ENCODE data around the gene ZIC5. TPM values are rescaled to one million over a fixed set of nuclear protein-coding genes. Genes with fewer than 3 reads are reported as not detected.

The ZIC5 gene
- total RNA-seq, 4 donors from 2014 or later = not detected

DNA sequence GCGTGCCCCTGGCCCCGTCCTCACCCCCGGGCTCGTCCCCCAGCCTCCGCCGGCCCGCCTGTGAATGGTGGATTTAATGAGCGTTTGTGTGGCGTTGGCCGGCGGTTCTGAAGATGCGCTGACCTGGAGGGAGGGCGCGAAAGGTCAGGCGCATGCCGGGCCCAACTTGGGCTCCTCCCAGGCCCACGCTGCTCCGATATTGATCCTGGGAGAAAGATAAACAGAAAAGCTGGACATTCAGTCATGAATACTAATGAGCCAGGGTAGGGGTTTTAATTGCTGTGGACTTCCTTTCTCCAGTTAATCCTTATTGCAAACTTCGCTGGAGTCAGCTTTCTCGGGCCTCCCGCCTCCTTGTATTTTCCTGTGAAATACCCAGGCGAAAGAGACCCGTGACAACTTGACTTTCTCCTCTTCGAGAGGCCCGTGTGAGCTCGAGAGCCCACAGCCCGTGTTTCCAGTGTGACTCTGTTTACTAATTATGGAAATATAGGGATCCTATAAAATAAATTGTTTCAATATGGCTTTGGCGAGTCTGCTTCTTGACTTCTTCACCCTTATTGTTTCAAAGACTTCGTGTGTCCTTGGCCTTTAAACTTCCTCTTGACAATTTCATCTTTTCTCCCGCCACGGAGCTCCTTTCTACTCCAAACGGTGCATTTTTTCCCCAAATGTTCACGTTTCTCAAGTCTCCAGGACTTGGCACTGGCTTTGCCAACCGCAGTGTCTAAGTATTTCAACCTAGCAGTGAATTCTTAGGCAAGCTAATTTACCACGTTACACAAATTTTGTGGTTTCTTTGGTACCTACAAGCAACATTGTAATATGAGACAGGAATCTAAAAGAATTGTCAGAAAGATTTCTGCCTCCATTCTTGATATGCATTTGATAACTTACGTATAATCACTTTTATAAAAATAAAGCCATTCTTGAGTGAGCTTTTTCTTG, 20.5 kb upstream of the ZIC5 start:
- peaks cover 13 to 100% of the 10 kb centered on the region in 2 donors for H3K27me3 ChIP-seq
- 11 to 18% methylated on average over 35 to 36 of the region's 36 CpGs for WGBS, 2 donors
- no peak overlapping the region for H3K4me3 ChIP-seq

DNA sequence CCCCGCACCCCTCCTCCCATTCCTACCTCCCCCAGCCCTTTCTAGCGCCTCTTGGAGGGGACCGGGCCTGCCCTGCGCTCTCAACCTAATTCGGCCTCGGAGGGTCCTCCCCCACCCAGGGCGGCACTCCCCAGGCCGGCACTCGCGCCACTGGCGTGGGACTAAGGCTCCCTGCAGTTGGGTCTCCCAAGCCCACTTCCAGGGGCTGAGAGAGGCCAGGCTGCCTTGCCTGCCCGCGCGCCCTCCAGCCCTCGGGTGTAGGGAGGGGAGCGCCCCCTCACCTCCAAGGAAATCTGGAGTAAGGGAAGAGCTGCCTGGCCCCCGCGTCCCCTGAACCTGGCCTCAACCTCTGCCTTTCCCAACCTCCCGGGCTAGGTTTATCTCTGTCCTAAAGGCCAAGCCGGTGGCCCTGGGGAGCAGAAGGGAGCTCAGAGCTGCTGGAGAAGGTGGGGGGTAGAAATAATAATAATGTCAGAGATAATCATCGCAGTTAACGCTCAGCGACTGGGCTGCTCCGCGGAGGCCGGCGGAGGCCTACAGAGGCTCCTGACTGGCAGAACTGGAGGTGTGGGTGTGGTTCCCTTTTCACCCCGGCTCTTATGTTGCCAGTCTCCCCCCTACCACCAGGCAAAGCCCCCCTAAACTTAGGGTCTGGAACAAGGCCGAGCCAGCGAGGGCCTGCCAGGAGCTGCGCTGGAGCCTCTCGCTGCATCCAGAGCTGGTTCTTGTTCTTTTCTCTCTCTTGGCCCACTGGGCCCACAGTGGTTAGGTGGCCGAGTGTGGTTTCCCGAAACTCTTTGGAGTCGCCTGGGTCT, 19.7 kb upstream of the ZIC5 start:
- DNase-seq (ENCODE audit: low spot score in 2 of 2) = no peak
- no peak overlapping the region for H3K27ac ChIP-seq
- whole genome bisulfite sequencing, 2 donors = 10 to 15% methylated on average over 25 to 34 of the region's 35 CpGs

More for the DNA sequence above, 20.5 kb upstream of the ZIC5 start:
- Histone ChIP-seq H3K27ac (no peak overlapping the region), H3K9me3 (no peaks in the 10 kb centered on the region), H3K4me1 (peaks cover 0 to 45% (median 5%) of the 10 kb centered on the region in 4 donors), H3K36me3 (no peaks in the 10 kb centered on the region)
- DNase-seq (ENCODE audit: low spot score in 2 of 2) = no peak
- TF ChIP-seq POLR2A (IDR thresholded peaks at IDR 0.05) = no peak
- no peak for TF ChIP-seq EP300 (IDR thresholded peaks at IDR 0.05)
- no peak for TF ChIP-seq CTCF (IDR thresholded peaks at IDR 0.05)

GRCh38 chr13:99990126-99990977, 18.8 kb upstream of the ZIC5 start:
- H3K27ac ChIP-seq = no peak overlapping the region
- no peaks in the 10 kb centered on the region for H3K36me3 ChIP-seq
- peaks cover 0 to 40% (median 5%) of the 10 kb centered on the region in 4 donors for H3K4me1 ChIP-seq
- H3K9me3 ChIP-seq = no peaks in the 10 kb centered on the region
- TF ChIP-seq CTCF (IDR thresholded peaks at IDR 0.05) (no peak), EP300 (IDR thresholded peaks at IDR 0.05) (no peak), POLR2A (IDR thresholded peaks at IDR 0.05) (no peak)
- WGBS, 2 donors = 17 to 18% methylated on average over 41 to 42 of the region's 42 CpGs
- H3K27me3 ChIP-seq = peaks cover 7 to 98% of the 10 kb centered on the region in 2 donors
- H3K4me3 ChIP-seq = no peak overlapping the region
- no peak for DNase-seq (ENCODE audit: low spot score in 2 of 2)

More for the DNA sequence above, 19.7 kb upstream of the ZIC5 start:
- no peak overlapping the region for H3K4me3 ChIP-seq
- H3K9me3 ChIP-seq = no peaks in the 10 kb centered on the region
- peaks cover 0 to 45% (median 5%) of the 10 kb centered on the region in 4 donors for H3K4me1 ChIP-seq
- peaks cover 10 to 100% of the 10 kb centered on the region in 2 donors for H3K27me3 ChIP-seq
- no peaks in the 10 kb centered on the region for H3K36me3 ChIP-seq
- no peak for TF ChIP-seq POLR2A (IDR thresholded peaks at IDR 0.05)
- TF ChIP-seq CTCF (IDR thresholded peaks at IDR 0.05) = no peak
- no peak for TF ChIP-seq EP300 (IDR thresholded peaks at IDR 0.05)

GRCh38 chr13:99989276-99990125, 17.9 kb upstream of the ZIC5 start:
- Histone ChIP-seq H3K36me3 (no peaks in the 10 kb centered on the region), H3K4me1 (peaks cover 0 to 46% (median 5%) of the 10 kb centered on the region in 4 donors), H3K27me3 (peaks cover 5 to 97% of the 10 kb centered on the region in 2 donors), H3K4me3 (no peak overlapping the region), H3K27ac (no peak overlapping the region), H3K9me3 (no peaks in the 10 kb centered on the region)
- 7 to 21% methylated on average over 24 to 42 of the region's 42 CpGs for WGBS, 2 donors
- TF ChIP-seq CTCF (IDR thresholded peaks at IDR 0.05) (no peak), EP300 (IDR thresholded peaks at IDR 0.05) (no peak), POLR2A (IDR thresholded peaks at IDR 0.05) (no peak)
- no peak for DNase-seq (ENCODE audit: low spot score in 2 of 2)
